ENCODE results near the gene NR6A1. TPM values are rescaled to one million over a fixed set of nuclear protein-coding genes. Genes with fewer than 3 reads are reported as not detected.

NR6A1 gene
- total RNA-seq, 2 experiments from 2014 or later: 17.5 to 23.0 TPM

- Histone ChIP-seq H3K9me3 (ENCODE audit: low read length) (no peaks in the 10 kb centered on the region), H3K4me2 (ENCODE audit: low read length) (no peak overlapping the region), H3K27ac (ENCODE audit: low read depth, low read length, poor library complexity, severe bottlenecking) (no peak overlapping the region), H3K9me2 (ENCODE audit: insufficient read depth, low read length) (no peaks in the 10 kb centered on the region), H3K36me3 (ENCODE audit: insufficient read depth, low read length) (no peaks in the 10 kb centered on the region), H3K4me3 (ENCODE audit: low read depth, low read length, poor library complexity, severe bottlenecking) (no peak overlapping the region), H4K20me1 (ENCODE audit: insufficient read depth, low read length) (no peaks in the 10 kb centered on the region), H2AFZ (ENCODE audit: low read length) (peak overlapping the region; percentile 33; the same call in 1 of the 2 replicates), H3K79me2 (ENCODE audit: insufficient read depth, low read depth, low read length) (no peaks in the 10 kb centered on the region), H3K4me1 (ENCODE audit: insufficient read depth, low read length, poor library complexity, severe bottlenecking) (peaks cover 15% of the 10 kb centered on the region)
- TF ChIP-seq EZH2phosphoT487 (IDR thresholded peaks at IDR 0.05; ENCODE audit: borderline replicate concordance, low read depth, low read length) (no peak), CTCF (conservative IDR thresholded peaks at IDR 0.05; ENCODE audit: low read length) (no peak)
- intact Hi-C loops (cut with micrococcal nuclease; ENCODE audit: unreplicated experiment): loop anchor here (1.0 kb wide), 1 partner anchor 61 kb away; no protein-coding TSS in a partner anchor
- BruUV-seq (replicated peaks): no TSS peak
- POLR2A ChIA-PET: no interaction called here
- DNase-seq (ENCODE audit: low spot score): no peak
- CTCF ChIA-PET (ENCODE audit: unreplicated experiment): interaction anchor here (0.5 kb wide), 1 partner anchor 32 kb away, joined by 3 read pairs; no protein-coding TSS in a partner anchor
Observed at GRCh38 chr9:124479947-124480620, 291.0 kb downstream of the NR6A1 start.

GRCh38 chr9:124479371-124479770 is 291.7 kb downstream of the NR6A1 start:
- TF ChIP-seq CTCF (conservative IDR thresholded peaks at IDR 0.05; ENCODE audit: low read length) (no peak), EZH2phosphoT487 (IDR thresholded peaks at IDR 0.05; ENCODE audit: borderline replicate concordance, low read depth, low read length) (no peak)
- Histone ChIP-seq H3K79me2 (ENCODE audit: insufficient read depth, low read depth, low read length) (no peaks in the 10 kb centered on the region), H3K27ac (ENCODE audit: low read depth, low read length, poor library complexity, severe bottlenecking) (no peak overlapping the region), H3K4me1 (ENCODE audit: insufficient read depth, low read length, poor library complexity, severe bottlenecking) (peaks cover 15% of the 10 kb centered on the region), H3K4me3 (ENCODE audit: low read depth, low read length, poor library complexity, severe bottlenecking) (no peak overlapping the region), H3K9me3 (ENCODE audit: low read length) (no peaks in the 10 kb centered on the region), H4K20me1 (ENCODE audit: insufficient read depth, low read length) (no peaks in the 10 kb centered on the region), H3K36me3 (ENCODE audit: insufficient read depth, low read length) (no peaks in the 10 kb centered on the region), H2AFZ (ENCODE audit: low read length) (no peak overlapping the region), H3K9me2 (ENCODE audit: insufficient read depth, low read length) (no peaks in the 10 kb centered on the region), H3K4me2 (ENCODE audit: low read length) (no peak overlapping the region)
- intact Hi-C loops (cut with micrococcal nuclease; ENCODE audit: unreplicated experiment): no loop called here
- DNase-seq (ENCODE audit: low spot score): no peak
- BruUV-seq (replicated peaks): no TSS peak
- CTCF ChIA-PET (ENCODE audit: unreplicated experiment): no interaction called here
- POLR2A ChIA-PET: interaction anchor here (0.6 kb wide), 1 partner anchor 239 kb away, joined by 3 read pairs; no protein-coding TSS in a partner anchor

- H3K4me1 ChIP-seq (ENCODE audit: insufficient read depth, low read length, poor library complexity, severe bottlenecking): peaks cover 15% of the 10 kb centered on the region
- no peaks in the 10 kb centered on the region for H4K20me1 ChIP-seq (ENCODE audit: insufficient read depth, low read length)
- ChIA-PET POLR2A (interaction anchor here (0.5 kb wide), 1 partner anchor 865 kb away, joined by 3 read pairs; no protein-coding TSS in a partner anchor), CTCF (ENCODE audit: unreplicated experiment) (no interaction called here)
- intact Hi-C loops (cut with micrococcal nuclease; ENCODE audit: unreplicated experiment): no loop called here
- no peaks in the 10 kb centered on the region for H3K79me2 ChIP-seq (ENCODE audit: insufficient read depth, low read depth, low read length)
- H2AFZ ChIP-seq (ENCODE audit: low read length): no peak overlapping the region
- H3K4me3 ChIP-seq (ENCODE audit: low read depth, low read length, poor library complexity, severe bottlenecking): no peak overlapping the region
- no peak for TF ChIP-seq EZH2phosphoT487 (IDR thresholded peaks at IDR 0.05; ENCODE audit: borderline replicate concordance, low read depth, low read length)
- no peak for TF ChIP-seq CTCF (conservative IDR thresholded peaks at IDR 0.05; ENCODE audit: low read length)
- no peaks in the 10 kb centered on the region for H3K36me3 ChIP-seq (ENCODE audit: insufficient read depth, low read length)
- H3K9me3 ChIP-seq (ENCODE audit: low read length): no peaks in the 10 kb centered on the region
- H3K4me2 ChIP-seq (ENCODE audit: low read length): no peak overlapping the region
- no peak for DNase-seq (ENCODE audit: low spot score)
- no peak overlapping the region for H3K27ac ChIP-seq (ENCODE audit: low read depth, low read length, poor library complexity, severe bottlenecking)
- no TSS peak for BruUV-seq (replicated peaks)
- H3K9me2 ChIP-seq (ENCODE audit: insufficient read depth, low read length): no peaks in the 10 kb centered on the region
Observed at GRCh38 chr9:124478354-124478753, 292.8 kb downstream of the NR6A1 start.
